Measurements from ENCODE around the gene EIF4EBP3. TPM values are rescaled to one million over a fixed set of nuclear protein-coding genes. Genes with fewer than 3 reads are reported as not detected.
"Not testable (repeated sequence)": the region's sequence is repeated elsewhere in the genome, so short reads cannot be mapped to it uniquely, and the experiment has no call there.

The EIF4EBP3 gene
- polyA plus RNA-seq, 1 donor (not counting 4 experiments of a cell fraction or from before 2014, with no cell fraction given) = 5.2 TPM

DNA sequence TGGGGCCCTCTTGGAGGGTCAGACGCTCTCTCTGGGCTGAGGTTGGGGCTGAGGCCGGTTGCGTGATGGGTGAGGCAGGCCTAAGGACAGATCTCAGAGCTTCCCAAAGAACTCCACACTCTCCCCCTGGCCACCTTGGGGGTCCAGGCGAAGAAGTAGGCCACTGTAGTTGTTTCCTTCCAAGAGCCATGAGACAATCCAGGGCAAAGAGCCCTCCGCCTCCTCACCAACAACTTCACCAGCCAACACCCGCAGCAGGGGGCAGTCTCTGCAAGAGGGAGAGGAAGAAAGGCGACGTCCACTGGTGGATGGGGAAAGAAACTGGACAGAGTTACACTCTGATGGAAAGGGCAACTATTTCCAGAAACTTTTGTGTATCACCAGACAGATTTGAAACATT is 27.8 kb downstream of the EIF4EBP3 start:
- FAIRE-seq = no peak
- Histone ChIP-seq H3K9me3 (ENCODE audit: control insufficient read depth, low read depth, low read length) (no peaks in the 10 kb centered on the region), H3K4me2 (ENCODE audit: control insufficient read depth, extremely low read depth, insufficient read depth, low read depth, low read length) (no peak overlapping the region), H3K36me3 (ENCODE audit: control insufficient read depth in 2 of 2, extremely low read depth in 1 of 2, insufficient read depth in 2 of 2, low read length in 2 of 2) (peaks cover 0 to 2% of the 10 kb centered on the region in 2 experiments), H3K4me1 (ENCODE audit: control insufficient read depth, extremely low read depth, insufficient read depth, low read length) (no peaks in the 10 kb centered on the region), H3K9me1 (ENCODE audit: control insufficient read depth, extremely low read depth, insufficient read depth, low read length) (no peaks in the 10 kb centered on the region), H2AFZ (ENCODE audit: control insufficient read depth, low read length) (no peak overlapping the region), H3K27ac (ENCODE audit: control insufficient read depth, insufficient read depth, low read length) (no peak overlapping the region), H4K20me1 (ENCODE audit: control insufficient read depth, extremely low read depth, insufficient read depth, low read length) (no peaks in the 10 kb centered on the region), H3K9ac (ENCODE audit: control insufficient read depth, extremely low read depth, insufficient read depth, low read length) (no peak overlapping the region), H3K79me2 (ENCODE audit: control insufficient read depth, insufficient read depth, low read length) (no peaks in the 10 kb centered on the region), H3K4me3 (ENCODE audit: control insufficient read depth in 2 of 3, extremely low read depth in 1 of 3, insufficient read depth in 2 of 3, low read depth in 1 of 3, low read length in 3 of 3) (no peak overlapping the region), H3K27me3 (ENCODE audit: control insufficient read depth, extremely low read depth, insufficient read depth, low read length) (no peaks in the 10 kb centered on the region)
- no peak for TF ChIP-seq EZH2 (IDR thresholded peaks at IDR 0.05; ENCODE audit: low read length)
- TF ChIP-seq, protein P1, sequence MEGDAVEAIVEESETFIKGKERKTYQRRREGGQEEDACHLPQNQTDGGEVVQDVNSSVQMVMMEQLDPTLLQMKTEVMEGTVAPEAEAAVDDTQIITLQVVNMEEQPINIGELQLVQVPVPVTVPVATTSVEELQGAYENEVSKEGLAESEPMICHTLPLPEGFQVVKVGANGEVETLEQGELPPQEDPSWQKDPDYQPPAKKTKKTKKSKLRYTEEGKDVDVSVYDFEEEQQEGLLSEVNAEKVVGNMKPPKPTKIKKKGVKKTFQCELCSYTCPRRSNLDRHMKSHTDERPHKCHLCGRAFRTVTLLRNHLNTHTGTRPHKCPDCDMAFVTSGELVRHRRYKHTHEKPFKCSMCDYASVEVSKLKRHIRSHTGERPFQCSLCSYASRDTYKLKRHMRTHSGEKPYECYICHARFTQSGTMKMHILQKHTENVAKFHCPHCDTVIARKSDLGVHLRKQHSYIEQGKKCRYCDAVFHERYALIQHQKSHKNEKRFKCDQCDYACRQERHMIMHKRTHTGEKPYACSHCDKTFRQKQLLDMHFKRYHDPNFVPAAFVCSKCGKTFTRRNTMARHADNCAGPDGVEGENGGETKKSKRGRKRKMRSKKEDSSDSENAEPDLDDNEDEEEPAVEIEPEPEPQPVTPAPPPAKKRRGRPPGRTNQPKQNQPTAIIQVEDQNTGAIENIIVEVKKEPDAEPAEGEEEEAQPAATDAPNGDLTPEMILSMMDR (optimal IDR thresholded peaks at IDR 0.05 in 1 of 3, IDR thresholded peaks at IDR 0.05 in 1 of 3, conservative IDR thresholded peaks at IDR 0.05 in 1 of 3; ENCODE audit: extremely low read depth in 1 of 3, insufficient read depth in 2 of 3, low read length in 3 of 3) = peak; percentile 34 to 75 (median 47)
- dilution Hi-C loops (cut with MboI; ENCODE audit: extremely low pct_ligation_motif_present, low sequenced_read_pairs) = no loop called here
- DNase-seq (ENCODE audit: low read depth, low spot score) = no peak

DNA sequence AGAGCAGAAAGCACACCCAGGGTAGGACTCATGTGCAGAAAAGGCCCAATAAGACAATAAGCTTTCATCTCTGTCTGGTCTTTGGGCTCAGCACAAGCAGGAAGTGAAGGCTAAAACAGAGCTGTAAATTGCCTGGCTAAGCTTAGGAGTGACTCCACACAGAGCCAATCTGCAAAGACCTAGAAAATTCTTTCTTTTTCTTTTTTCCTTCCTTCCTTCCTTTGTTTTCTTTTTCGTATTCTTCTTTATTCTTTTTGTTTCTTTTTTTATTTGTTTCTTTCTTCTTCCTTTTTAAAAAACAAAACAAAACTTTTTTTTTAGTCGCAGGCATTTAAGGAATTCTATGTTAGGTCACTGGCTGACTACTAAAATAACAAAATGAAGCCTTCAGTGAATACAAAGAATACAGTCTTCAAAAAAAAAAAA is 29.3 kb downstream of the EIF4EBP3 start:
- no peaks in the 10 kb centered on the region for H4K20me1 ChIP-seq (ENCODE audit: control insufficient read depth, extremely low read depth, insufficient read depth, low read length)
- dilution Hi-C loops (cut with MboI; ENCODE audit: extremely low pct_ligation_motif_present, low sequenced_read_pairs) = no loop called here
- TF ChIP-seq EZH2 (IDR thresholded peaks at IDR 0.05; ENCODE audit: low read length) = no peak
- TF ChIP-seq, protein P1 (optimal IDR thresholded peaks at IDR 0.05 in 1 of 3, IDR thresholded peaks at IDR 0.05 in 1 of 3, conservative IDR thresholded peaks at IDR 0.05 in 1 of 3; ENCODE audit: extremely low read depth in 1 of 3, insufficient read depth in 2 of 3, low read length in 3 of 3) = no peak
- H2AFZ ChIP-seq (ENCODE audit: control insufficient read depth, low read length) = peak overlapping the region; percentile 21
- no peaks in the 10 kb centered on the region for H3K4me1 ChIP-seq (ENCODE audit: control insufficient read depth, extremely low read depth, insufficient read depth, low read length)
- no peaks in the 10 kb centered on the region for H3K27me3 ChIP-seq (ENCODE audit: control insufficient read depth, extremely low read depth, insufficient read depth, low read length)
- no peak for DNase-seq (ENCODE audit: low read depth, low spot score)
- H3K9ac ChIP-seq (ENCODE audit: control insufficient read depth, extremely low read depth, insufficient read depth, low read length) = no peak overlapping the region
- no peaks in the 10 kb centered on the region for H3K9me1 ChIP-seq (ENCODE audit: control insufficient read depth, extremely low read depth, insufficient read depth, low read length)
- H3K79me2 ChIP-seq (ENCODE audit: control insufficient read depth, insufficient read depth, low read length) = no peaks in the 10 kb centered on the region
- FAIRE-seq = no peak
- no peak overlapping the region for H3K4me2 ChIP-seq (ENCODE audit: control insufficient read depth, extremely low read depth, insufficient read depth, low read depth, low read length)
- H3K27ac ChIP-seq (ENCODE audit: control insufficient read depth, insufficient read depth, low read length) = no peak overlapping the region
- no peaks in the 10 kb centered on the region for H3K9me3 ChIP-seq (ENCODE audit: control insufficient read depth, low read depth, low read length)
- no peaks in the 10 kb centered on the region for H3K36me3 ChIP-seq (ENCODE audit: control insufficient read depth in 2 of 2, extremely low read depth in 1 of 2, insufficient read depth in 2 of 2, low read length in 2 of 2)
- H3K4me3 ChIP-seq (ENCODE audit: control insufficient read depth in 2 of 3, extremely low read depth in 1 of 3, insufficient read depth in 2 of 3, low read depth in 1 of 3, low read length in 3 of 3) = no peak overlapping the region

DNA sequence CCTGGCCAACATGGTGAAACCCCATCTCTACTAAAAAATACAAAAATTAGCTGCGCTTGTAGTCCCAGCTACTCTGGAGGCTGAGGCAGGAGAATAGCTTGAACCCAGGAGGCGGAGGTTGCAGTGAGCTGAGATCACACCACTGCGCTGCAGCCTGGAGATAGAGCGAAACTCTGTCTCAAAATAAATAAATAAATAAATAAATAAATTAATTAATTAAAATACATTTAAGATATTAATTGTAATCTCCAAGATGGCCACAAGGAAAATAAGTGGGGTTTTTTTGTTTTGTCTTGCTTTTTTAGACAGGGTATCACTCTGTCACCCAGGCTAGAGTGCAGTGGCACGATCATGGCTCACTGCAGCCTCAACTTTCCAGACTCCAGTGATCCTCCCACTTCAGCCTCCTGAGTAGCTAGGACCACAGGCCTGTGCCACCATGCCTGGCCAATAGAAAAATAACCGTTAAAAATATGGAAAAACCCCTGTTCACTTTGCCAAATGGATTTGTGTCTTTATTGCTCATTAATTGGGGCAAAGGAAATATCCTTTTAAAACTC is 31.8 kb downstream of the EIF4EBP3 start:
- H3K36me3 ChIP-seq (ENCODE audit: control insufficient read depth in 2 of 2, extremely low read depth in 1 of 2, insufficient read depth in 2 of 2, low read length in 2 of 2); dilution Hi-C loops (cut with MboI; ENCODE audit: extremely low pct_ligation_motif_present, low sequenced_read_pairs); H2AFZ ChIP-seq (ENCODE audit: control insufficient read depth, low read length); H3K4me2 ChIP-seq (ENCODE audit: control insufficient read depth, extremely low read depth, insufficient read depth, low read depth, low read length); H3K79me2 ChIP-seq (ENCODE audit: control insufficient read depth, insufficient read depth, low read length); FAIRE-seq; H3K4me1 ChIP-seq (ENCODE audit: control insufficient read depth, extremely low read depth, insufficient read depth, low read length); H4K20me1 ChIP-seq (ENCODE audit: control insufficient read depth, extremely low read depth, insufficient read depth, low read length); H3K4me3 ChIP-seq (ENCODE audit: control insufficient read depth in 2 of 3, extremely low read depth in 1 of 3, insufficient read depth in 2 of 3, low read depth in 1 of 3, low read length in 3 of 3); H3K9ac ChIP-seq (ENCODE audit: control insufficient read depth, extremely low read depth, insufficient read depth, low read length); DNase-seq (ENCODE audit: low read depth, low spot score); H3K9me3 ChIP-seq (ENCODE audit: control insufficient read depth, low read depth, low read length); H3K9me1 ChIP-seq (ENCODE audit: control insufficient read depth, extremely low read depth, insufficient read depth, low read length); H3K27me3 ChIP-seq (ENCODE audit: control insufficient read depth, extremely low read depth, insufficient read depth, low read length); H3K27ac ChIP-seq (ENCODE audit: control insufficient read depth, insufficient read depth, low read length): not testable (repeated sequence)

Measured in keratinocyte (primary cell).